DOHH2 (cell line): ENCODE data around the gene GLI2.

ENCODE experiments used
- H3F3A ChIP-seq: fragments of 200-600 bp; sonication (generic), shearing (Covaris generic); 2 replicates; pipeline ENCODE4 v1.6.0; 2016; ENCODE audit warnings: antibody characterized with exemption, mild to moderate bottlenecking; ENCODE audit not compliant: control insufficient read depth, insufficient read depth
- H3K27ac ChIP-seq: fragments of 200-600 bp; sonication (generic); 2 replicates; pipeline ENCODE4 v1.5.1; 2014; ENCODE audit warnings: low read depth, mild to moderate bottlenecking, low read length, moderate library complexity
- H3K27me3 ChIP-seq: fragments of 200-600 bp; sonication (generic); 2 replicates; pipeline ENCODE4 v1.6.1; 2014; ENCODE audit warnings: mild to moderate bottlenecking, low read length, mixed read lengths; ENCODE audit not compliant: control insufficient read depth
- H3K36me3 ChIP-seq: fragments of 200-600 bp; sonication (generic); 2 replicates; pipeline ENCODE4 v1.6.1; 2014; ENCODE audit warnings: mild to moderate bottlenecking, low read length, moderate library complexity, mixed read lengths; ENCODE audit not compliant: control insufficient read depth
- H3K4me1 ChIP-seq: fragments of 200-600 bp; sonication (generic); 2 replicates; pipeline ENCODE4 v1.6.1; 2014; ENCODE audit warnings: mild to moderate bottlenecking, low read length, mixed read lengths; ENCODE audit not compliant: control insufficient read depth
- H3K4me2 ChIP-seq: fragments of 200-600 bp; sonication (generic); 2 replicates; pipeline ENCODE4 v1.6.0; 2014; ENCODE audit warnings: mild to moderate bottlenecking, low read length, moderate library complexity
- H3K4me3 ChIP-seq: fragments of 200-600 bp; sonication (generic); 2 replicates; pipeline ENCODE4 v1.5.1; 2014; ENCODE audit warnings: mild to moderate bottlenecking, low read length, mixed read lengths
- H3K79me2 ChIP-seq: fragments of 200-600 bp; sonication (generic); 2 replicates; pipeline ENCODE4 v1.6.1; 2014; ENCODE audit warnings: mild to moderate bottlenecking, low read length, mixed read lengths; ENCODE audit not compliant: control insufficient read depth
- H3K9me2 ChIP-seq: fragments of 200-600 bp; sonication (generic); replicated peaks from 2 replicates; pipeline ENCODE4 v1.6.1; 2014; ENCODE audit warnings: mild to moderate bottlenecking, low read length, mixed read lengths; ENCODE audit not compliant: control insufficient read depth
- H3K9me3 ChIP-seq: fragments of 200-600 bp; sonication (generic); 2 replicates; pipeline ENCODE4 v1.6.1; 2014; ENCODE audit warnings: antibody characterized with exemption, low read length, mixed read lengths; ENCODE audit not compliant: control insufficient read depth, insufficient read depth
- H4K20me1 ChIP-seq: fragments of 200-600 bp; sonication (generic); 2 replicates; pipeline ENCODE4 v1.6.0; 2014; ENCODE audit warnings: low read depth, mild to moderate bottlenecking, antibody characterized with exemption, low read length, moderate library complexity; ENCODE audit not compliant: control insufficient read depth, insufficient read depth
- EZH2phosphoT487 ChIP-seq: fragments of 200-600 bp; sonication (generic); IDR thresholded peaks from 2 replicates; pipeline ENCODE4 v1.6.1; 2017; ENCODE audit warnings: borderline replicate concordance, mild to moderate bottlenecking, antibody characterized with exemption, low read length, moderate library complexity, mixed read lengths
- TF ChIP-seq, protein P1 (sequence below): fragments of 200-600 bp; sonication (generic); IDR thresholded peaks from one replicate; pipeline ENCODE4 v1.5.1; 2014; ENCODE audit warnings: antibody characterized with exemption, mild to moderate bottlenecking, low read depth, low read length; ENCODE audit not compliant: poor library complexity, severe bottlenecking

Gene GLI2

DNA sequence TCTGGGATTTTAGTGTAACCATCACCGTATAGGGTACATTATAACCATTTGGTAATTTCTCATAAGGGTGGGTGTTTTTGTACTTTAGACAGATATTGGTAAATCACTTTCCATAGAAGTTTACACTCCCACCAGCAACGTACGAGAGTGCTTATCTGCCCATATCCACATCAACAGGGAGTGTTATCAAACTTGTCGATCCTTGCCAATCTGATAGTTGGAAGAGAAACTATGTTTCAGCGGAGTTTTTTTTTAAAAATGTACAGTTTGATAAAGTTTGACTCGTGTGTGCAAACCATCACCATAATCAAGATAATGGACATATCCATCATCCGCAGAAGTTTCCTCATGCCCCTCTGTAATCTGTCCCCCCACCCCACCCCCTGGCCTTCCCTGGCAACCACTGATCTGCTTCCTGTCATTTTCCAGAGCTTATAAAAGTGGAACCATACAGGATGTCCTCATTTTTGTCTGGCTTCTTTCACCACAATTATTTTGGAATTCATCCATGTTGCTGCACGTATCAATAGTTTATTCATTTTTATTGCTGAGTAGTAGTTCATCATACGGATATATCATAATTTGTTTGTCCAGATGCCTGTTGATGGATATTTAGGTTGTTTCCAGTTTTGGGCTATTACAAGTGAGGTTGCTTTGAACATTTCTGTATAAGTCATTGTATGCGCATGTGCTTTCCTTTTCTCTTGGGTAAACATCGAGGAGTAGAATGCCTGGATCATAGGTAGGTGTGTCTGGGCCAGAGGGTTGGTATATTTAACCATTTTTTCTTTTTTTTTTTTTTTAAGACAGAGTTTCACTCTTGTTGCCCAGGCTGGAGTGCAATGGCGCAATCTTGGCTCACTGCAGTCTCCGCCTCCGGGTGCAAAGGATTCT, 18.6 kb downstream of the GLI2 start:
- Histone ChIP-seq H3F3A (no peaks in the 10 kb centered on the region), H3K4me1 (no peaks in the 10 kb centered on the region), H4K20me1 (no peaks in the 10 kb centered on the region), H3K27me3 (peaks cover 13% of the 10 kb centered on the region), H3K4me3 (no peak overlapping the region), H3K9me2 (no peaks in the 10 kb centered on the region), H3K79me2 (no peaks in the 10 kb centered on the region), H3K27ac (no peak overlapping the region), H3K4me2 (no peak overlapping the region), H3K36me3 (no peaks in the 10 kb centered on the region), H3K9me3 (no peaks in the 10 kb centered on the region)
- TF ChIP-seq EZH2phosphoT487 = no peak
- TF ChIP-seq, protein P1, sequence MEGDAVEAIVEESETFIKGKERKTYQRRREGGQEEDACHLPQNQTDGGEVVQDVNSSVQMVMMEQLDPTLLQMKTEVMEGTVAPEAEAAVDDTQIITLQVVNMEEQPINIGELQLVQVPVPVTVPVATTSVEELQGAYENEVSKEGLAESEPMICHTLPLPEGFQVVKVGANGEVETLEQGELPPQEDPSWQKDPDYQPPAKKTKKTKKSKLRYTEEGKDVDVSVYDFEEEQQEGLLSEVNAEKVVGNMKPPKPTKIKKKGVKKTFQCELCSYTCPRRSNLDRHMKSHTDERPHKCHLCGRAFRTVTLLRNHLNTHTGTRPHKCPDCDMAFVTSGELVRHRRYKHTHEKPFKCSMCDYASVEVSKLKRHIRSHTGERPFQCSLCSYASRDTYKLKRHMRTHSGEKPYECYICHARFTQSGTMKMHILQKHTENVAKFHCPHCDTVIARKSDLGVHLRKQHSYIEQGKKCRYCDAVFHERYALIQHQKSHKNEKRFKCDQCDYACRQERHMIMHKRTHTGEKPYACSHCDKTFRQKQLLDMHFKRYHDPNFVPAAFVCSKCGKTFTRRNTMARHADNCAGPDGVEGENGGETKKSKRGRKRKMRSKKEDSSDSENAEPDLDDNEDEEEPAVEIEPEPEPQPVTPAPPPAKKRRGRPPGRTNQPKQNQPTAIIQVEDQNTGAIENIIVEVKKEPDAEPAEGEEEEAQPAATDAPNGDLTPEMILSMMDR = no peak

DNA sequence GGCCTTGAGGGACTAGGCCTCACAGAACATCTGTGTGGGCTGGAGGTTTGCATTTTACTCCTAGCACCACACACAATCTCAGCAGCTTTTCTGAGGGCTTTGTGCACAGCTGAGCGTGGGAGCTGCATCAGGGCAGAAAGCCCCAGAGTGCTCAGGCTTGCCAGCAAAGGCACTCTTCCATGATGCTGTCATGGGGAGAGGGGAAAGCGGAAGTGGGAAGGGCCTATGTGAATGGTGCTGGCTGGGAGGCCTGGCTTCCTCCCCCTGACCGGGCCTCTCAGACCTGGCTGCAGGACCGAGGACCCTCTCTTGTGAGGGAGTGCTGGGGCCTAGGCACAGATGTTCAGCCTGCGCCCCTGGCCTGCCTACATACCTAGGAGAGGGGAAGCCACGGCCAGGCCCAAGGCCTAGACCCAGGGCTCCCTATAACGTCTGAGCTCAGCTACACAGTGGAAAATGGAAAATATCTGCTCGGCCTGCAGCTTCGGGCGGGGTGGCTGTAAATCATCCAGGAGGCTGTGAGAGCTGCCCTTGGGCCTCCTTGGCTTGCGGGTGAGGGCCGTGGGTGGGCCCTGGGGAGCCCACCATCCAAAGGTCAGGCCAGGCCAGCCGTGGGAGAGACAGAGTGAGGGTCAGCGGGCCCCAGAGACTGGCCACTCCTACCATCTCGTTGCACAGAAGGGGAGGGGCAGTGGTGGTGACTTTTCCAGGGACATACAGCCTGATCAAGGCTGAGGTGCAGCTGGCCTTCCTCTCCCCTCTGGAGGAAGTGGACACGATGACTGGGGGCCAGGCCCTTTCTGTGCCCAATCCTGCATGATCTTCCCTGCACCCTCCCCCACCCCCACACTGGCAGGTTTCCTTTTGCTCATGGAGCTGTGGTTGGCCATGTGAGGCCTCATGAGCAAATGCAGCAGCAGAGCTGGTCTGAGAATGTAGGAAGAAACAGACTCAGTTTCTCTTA, 22.8 kb downstream of the GLI2 start:
- Histone ChIP-seq H3K9me3 (no peaks in the 10 kb centered on the region), H3K9me2 (no peaks in the 10 kb centered on the region), H3K27ac (no peak overlapping the region), H3K79me2 (no peaks in the 10 kb centered on the region), H3K4me1 (no peaks in the 10 kb centered on the region), H4K20me1 (no peaks in the 10 kb centered on the region), H3K4me2 (no peak overlapping the region), H3K36me3 (no peaks in the 10 kb centered on the region), H3F3A (no peaks in the 10 kb centered on the region), H3K27me3 (peaks cover 7% of the 10 kb centered on the region; the same call in 1 of the 2 replicates), H3K4me3 (no peak overlapping the region)
- TF ChIP-seq EZH2phosphoT487 = no peak
- TF ChIP-seq, protein P1 = no peak

DNA sequence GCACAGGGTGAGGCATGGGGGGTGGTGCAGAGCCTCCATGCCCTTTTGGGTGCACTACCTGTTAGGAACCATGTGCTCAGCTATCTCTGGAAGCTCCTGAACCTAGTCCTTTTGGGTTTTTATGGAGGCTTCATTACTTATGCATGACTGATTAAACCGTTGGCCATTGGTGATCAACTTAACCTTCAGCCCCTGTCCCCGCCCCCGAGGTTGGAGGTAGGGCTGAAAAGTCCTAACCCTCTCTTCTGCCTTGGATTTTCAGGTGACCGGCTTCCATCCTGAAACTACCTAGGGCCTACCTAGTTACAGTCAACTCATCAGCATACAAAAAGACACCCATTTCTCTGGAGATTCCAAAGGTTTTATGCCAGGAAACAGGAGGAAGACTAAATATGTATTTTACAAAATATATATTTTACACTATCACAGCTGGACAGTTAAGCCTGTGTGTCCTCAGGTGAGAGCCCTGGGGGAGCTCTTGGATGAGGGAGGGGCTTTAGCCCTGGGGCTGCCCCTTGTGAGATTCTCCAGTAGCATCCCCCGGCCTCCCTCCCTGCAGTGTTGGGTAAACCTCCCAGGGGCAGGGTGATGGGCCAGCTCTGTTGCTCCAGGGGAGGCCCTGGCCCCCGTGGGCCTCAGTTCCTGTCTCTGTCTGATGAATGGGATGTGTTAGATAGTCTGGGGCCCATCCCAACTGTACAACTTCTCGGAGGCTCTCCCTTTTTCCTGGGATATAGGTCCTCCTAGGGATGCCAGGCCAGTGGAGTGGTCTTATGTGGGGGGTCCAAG, 24.1 kb downstream of the GLI2 start:
- Histone ChIP-seq H3K9me3 (no peaks in the 10 kb centered on the region), H3K4me1 (no peaks in the 10 kb centered on the region), H3K27ac (no peak overlapping the region), H3K27me3 (peaks cover 7% of the 10 kb centered on the region; the same call in 1 of the 2 replicates), H3K79me2 (no peaks in the 10 kb centered on the region), H3K9me2 (no peaks in the 10 kb centered on the region), H3K4me3 (no peak overlapping the region), H3K4me2 (no peak overlapping the region), H4K20me1 (no peaks in the 10 kb centered on the region), H3K36me3 (no peaks in the 10 kb centered on the region), H3F3A (no peaks in the 10 kb centered on the region)
- TF ChIP-seq, protein P1 = no peak
- TF ChIP-seq EZH2phosphoT487 = no peak
